BLaER1 treated with 17β-estradiol and CSF1 and Interleukin-3, amounts not matched to agents 10 nM and 100 nM (cell line): ENCODE results near the gene NIN.

Experiments used
- H3K27ac ChIP-seq, 11 experiments: shearing (Covaris generic); formaldehyde crosslinking; 2 replicates each; pipeline ENCODE4 v1.8.1; 2022
- H3K27me3 ChIP-seq, 11 experiments: shearing (Covaris generic); formaldehyde crosslinking; 2 replicates each; pipeline ENCODE4 v1.8.1; 2022
- H3K36me3 ChIP-seq, 11 experiments: shearing (Covaris generic); formaldehyde crosslinking; 2 replicates each; pipeline ENCODE4 v1.8.1; 2022
- H3K4me1 ChIP-seq, 10 experiments: shearing (Covaris generic); formaldehyde crosslinking; 2 replicates each; pipeline ENCODE4 v1.8.1; 2022
- H3K4me2 ChIP-seq, 11 experiments: shearing (Covaris generic); formaldehyde crosslinking; 2 replicates each; pipeline ENCODE4 v1.8.1; 2022
- H3K4me3 ChIP-seq, 10 experiments: shearing (Covaris generic); formaldehyde crosslinking; 2 replicates each; pipeline ENCODE4 v1.8.1; 2022
- H3K9ac ChIP-seq, 11 experiments: shearing (Covaris generic); formaldehyde crosslinking; 2 replicates each; pipeline ENCODE4 v1.8.1; 2022
- H3K9me3 ChIP-seq, 11 experiments: shearing (Covaris generic); formaldehyde crosslinking; replicated peaks in 1 of 11; 2 replicates each; pipeline ENCODE4 v1.8.1; 2022
- H4K20me1 ChIP-seq, 11 experiments: shearing (Covaris generic); formaldehyde crosslinking; 2 replicates each; pipeline ENCODE4 v1.8.1; 2022
- Cebpa-rat ChIP-seq, 11 experiments: shearing (Covaris generic); IDR thresholded peaks; 2 replicates each; pipeline ENCODE4 v1.8.1; 2022

NIN gene

DNA sequence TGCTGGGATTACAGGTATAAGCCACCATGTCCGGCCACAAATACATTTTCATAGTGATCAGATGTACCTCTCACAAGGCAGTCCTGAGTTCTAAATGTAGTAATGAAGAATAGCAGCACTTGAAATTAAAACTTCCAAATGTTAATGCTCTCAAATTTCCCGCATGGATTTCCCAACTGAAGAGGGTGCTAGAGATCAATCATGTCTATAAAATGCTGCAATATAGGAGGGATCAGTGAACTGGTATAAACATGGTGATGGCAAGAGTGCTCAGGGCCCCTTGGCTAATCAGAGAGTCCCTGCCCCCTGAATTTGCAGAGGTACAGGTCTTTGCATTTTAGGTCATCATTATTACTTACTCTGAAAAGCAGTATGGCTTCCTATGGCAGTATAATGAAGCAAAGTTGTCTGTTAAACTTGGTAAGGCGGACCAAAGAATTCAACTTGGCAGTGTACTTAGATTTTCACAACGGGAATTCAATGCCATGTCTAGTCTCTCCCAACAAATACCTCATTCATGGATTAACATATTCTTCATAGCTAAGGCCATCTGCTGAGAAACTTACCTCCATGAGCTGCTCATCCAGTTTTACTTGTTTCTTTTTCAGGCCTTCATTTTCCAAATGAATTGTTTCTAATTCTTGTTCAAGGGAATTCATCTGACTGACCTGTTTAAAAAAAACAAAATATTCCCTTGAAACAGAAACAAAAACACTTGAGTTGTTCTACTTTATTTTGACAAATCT lies 95.8 kb downstream of the NIN start:
- Histone ChIP-seq H3K27ac (no peak overlapping the region), H3K4me3 (no peak overlapping the region), H3K4me1 (no peaks in the 10 kb centered on the region), H3K9ac (no peak overlapping the region), H3K27me3 (no peaks in the 10 kb centered on the region), H3K36me3 (peaks cover 97 to 100% (median 100%) of the 10 kb centered on the region in 11 experiments), H4K20me1 (peaks cover 0 to 12% (median 0%) of the 10 kb centered on the region in 11 experiments; a peak in 2 of 22 replicates), H3K9me3 (no peaks in the 10 kb centered on the region), H3K4me2 (no peak overlapping the region)
- TF ChIP-seq Cebpa-rat (IDR thresholded peaks at IDR 0.05), result no peak

GRCh38 chr14:50733494-50733893 lies 97.5 kb downstream of the NIN start:
- no peaks in the 10 kb centered on the region for H3K9me3 ChIP-seq
- H3K4me3 ChIP-seq, result no peak overlapping the region
- TF ChIP-seq Cebpa-rat (IDR thresholded peaks at IDR 0.05), result no peak
- H3K4me1 ChIP-seq, result no peaks in the 10 kb centered on the region
- H3K27ac ChIP-seq, result no peak overlapping the region
- no peaks in the 10 kb centered on the region for H3K27me3 ChIP-seq
- peaks cover 99 to 100% (median 100%) of the 10 kb centered on the region in 11 experiments for H3K36me3 ChIP-seq
- H3K4me2 ChIP-seq, result no peak overlapping the region
- peaks cover 0 to 18% (median 0%) of the 10 kb centered on the region in 11 experiments; a peak in 6 of 22 replicates for H4K20me1 ChIP-seq
- H3K9ac ChIP-seq, result no peak overlapping the region

GRCh38 chr14:50728836-50729235 lies 102.1 kb downstream of the NIN start:
- H4K20me1 ChIP-seq, result peaks cover 0 to 13% (median 0%) of the 10 kb centered on the region in 11 experiments; a peak in 5 of 22 replicates
- no peaks in the 10 kb centered on the region for H3K9me3 ChIP-seq
- H3K27me3 ChIP-seq, result no peaks in the 10 kb centered on the region
- H3K27ac ChIP-seq, result no peak overlapping the region
- no peak for TF ChIP-seq Cebpa-rat (IDR thresholded peaks at IDR 0.05)
- no peaks in the 10 kb centered on the region for H3K4me1 ChIP-seq
- H3K36me3 ChIP-seq, result peaks cover 96 to 100% (median 100%) of the 10 kb centered on the region in 11 experiments
- H3K4me3 ChIP-seq, result no peak overlapping the region
- no peak overlapping the region for H3K4me2 ChIP-seq
- H3K9ac ChIP-seq, result no peak overlapping the region

GRCh38 chr14:50726372-50727107 lies 104.4 kb downstream of the NIN start:
- Histone ChIP-seq H3K27me3 (no peaks in the 10 kb centered on the region), H3K27ac (no peak overlapping the region), H3K36me3 (peaks cover 95 to 100% (median 99%) of the 10 kb centered on the region in 11 experiments), H4K20me1 (peaks cover 0 to 9% (median 0%) of the 10 kb centered on the region in 11 experiments; a peak in 4 of 22 replicates), H3K4me3 (no peak overlapping the region), H3K4me2 (no peak overlapping the region), H3K9me3 (no peaks in the 10 kb centered on the region), H3K9ac (no peak overlapping the region), H3K4me1 (no peaks in the 10 kb centered on the region)
- no peak for TF ChIP-seq Cebpa-rat (IDR thresholded peaks at IDR 0.05)

- peaks cover 91 to 100% (median 97%) of the 10 kb centered on the region in 11 experiments for H3K36me3 ChIP-seq
- H3K27me3 ChIP-seq, result no peaks in the 10 kb centered on the region
- no peaks in the 10 kb centered on the region for H3K4me1 ChIP-seq
- peaks cover 0 to 8% (median 0%) of the 10 kb centered on the region in 11 experiments; a peak in 4 of 22 replicates for H4K20me1 ChIP-seq
- no peak overlapping the region for H3K4me3 ChIP-seq
- no peak overlapping the region for H3K9ac ChIP-seq
- H3K27ac ChIP-seq, result no peak overlapping the region
- H3K4me2 ChIP-seq, result no peak overlapping the region
- no peaks in the 10 kb centered on the region for H3K9me3 ChIP-seq
- TF ChIP-seq Cebpa-rat (IDR thresholded peaks at IDR 0.05), result no peak
Observed at GRCh38 chr14:50725761-50726160, 105.2 kb downstream of the NIN start.

DNA sequence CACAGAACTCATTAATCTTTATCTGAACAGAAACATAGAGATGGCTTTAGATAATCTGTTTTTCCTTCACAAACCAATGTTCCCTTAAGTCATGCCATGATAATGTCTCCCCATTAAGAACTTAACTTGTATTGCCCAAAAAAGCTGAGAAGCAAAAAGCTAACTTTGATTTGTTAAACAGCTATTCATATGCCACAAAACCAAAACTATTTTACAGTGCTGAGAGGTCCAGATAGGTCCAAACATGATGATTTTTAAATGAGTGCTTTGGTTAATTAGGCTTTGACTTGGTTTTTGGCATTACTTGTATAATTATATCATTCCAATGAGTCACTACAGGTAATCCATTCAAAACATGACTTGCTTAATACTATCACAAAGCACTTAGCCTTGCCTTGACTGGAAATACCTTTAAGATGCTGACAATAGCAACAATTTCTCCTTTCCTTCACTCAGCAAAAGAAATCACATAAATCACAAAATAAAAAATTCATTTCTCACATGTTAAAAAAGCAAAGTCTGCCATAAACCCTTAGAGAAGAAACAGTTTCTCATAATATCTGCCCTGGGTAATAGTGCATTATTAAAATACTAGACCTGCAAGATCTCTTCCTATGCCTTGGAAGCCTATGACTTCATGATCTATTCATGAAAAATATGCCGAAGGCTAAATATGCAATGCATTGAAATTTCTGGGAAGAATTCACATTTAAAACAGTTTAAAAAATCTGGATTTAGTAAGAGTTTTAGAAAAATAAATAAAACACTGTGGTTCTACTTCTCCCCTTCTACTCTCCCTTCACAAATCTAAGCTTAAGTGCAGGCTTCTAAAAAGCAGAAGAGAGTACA lies 110.8 kb downstream of the NIN start:
- no peaks in the 10 kb centered on the region for H4K20me1 ChIP-seq
- H3K27ac ChIP-seq, result no peak overlapping the region
- no peaks in the 10 kb centered on the region for H3K4me1 ChIP-seq
- peaks cover 41 to 56% (median 51%) of the 10 kb centered on the region in 11 experiments for H3K36me3 ChIP-seq
- no peaks in the 10 kb centered on the region for H3K27me3 ChIP-seq
- H3K4me3 ChIP-seq, result no peak overlapping the region
- no peak for TF ChIP-seq Cebpa-rat (IDR thresholded peaks at IDR 0.05)
- H3K9ac ChIP-seq, result no peak overlapping the region
- H3K9me3 ChIP-seq, result no peaks in the 10 kb centered on the region
- no peak overlapping the region for H3K4me2 ChIP-seq

GRCh38 chr14:50718949-50719348 lies 112.0 kb downstream of the NIN start:
- H3K9me3 ChIP-seq, result no peaks in the 10 kb centered on the region
- H3K36me3 ChIP-seq, result peaks cover 29 to 44% (median 39%) of the 10 kb centered on the region in 11 experiments
- no peak overlapping the region for H3K4me3 ChIP-seq
- TF ChIP-seq Cebpa-rat (IDR thresholded peaks at IDR 0.05), result no peak
- H3K27ac ChIP-seq, result no peak overlapping the region
- H3K4me1 ChIP-seq, result no peaks in the 10 kb centered on the region
- no peak overlapping the region for H3K4me2 ChIP-seq
- no peaks in the 10 kb centered on the region for H3K27me3 ChIP-seq
- no peak overlapping the region for H3K9ac ChIP-seq
- H4K20me1 ChIP-seq, result no peaks in the 10 kb centered on the region

GRCh38 chr14:50717811-50718210 lies 113.2 kb downstream of the NIN start:
- Histone ChIP-seq H3K4me3 (no peak overlapping the region), H3K9ac (no peak overlapping the region), H3K9me3 (no peaks in the 10 kb centered on the region), H3K27me3 (no peaks in the 10 kb centered on the region), H4K20me1 (no peaks in the 10 kb centered on the region), H3K27ac (no peak overlapping the region), H3K4me2 (no peak overlapping the region), H3K4me1 (no peaks in the 10 kb centered on the region), H3K36me3 (peaks cover 18 to 34% (median 29%) of the 10 kb centered on the region in 11 experiments; a peak in 21 of 22 replicates)
- no peak for TF ChIP-seq Cebpa-rat (IDR thresholded peaks at IDR 0.05)
